Measurements from ENCODE around the gene UTP20.

GRCh38 chr12:101238800-101239329, 41.0 kb upstream of the UTP20 start:
- TF ChIP-seq MAX (IDR thresholded peaks at IDR 0.05; ENCODE audit: insufficient read depth, insufficient read length) = no peak
- TF ChIP-seq EZH2 (IDR thresholded peaks at IDR 0.05; ENCODE audit: borderline replicate concordance, low read depth, low read length, severe bottlenecking) = no peak
- no peak for TF ChIP-seq CTCF (IDR thresholded peaks at IDR 0.05; ENCODE audit: extremely low read depth in 1 of 2, insufficient read depth in 1 of 2, low read depth in 1 of 2, low read length in 2 of 2)
- TF ChIP-seq POLR2A (IDR thresholded peaks at IDR 0.05; ENCODE audit: low read depth, low read length) = no peak
- no peak for TF ChIP-seq POLR2AphosphoS5 (IDR thresholded peaks at IDR 0.05; ENCODE audit: insufficient read depth, low read depth, low read length)
- TF ChIP-seq GATA2 (IDR thresholded peaks at IDR 0.05; ENCODE audit: insufficient read depth, insufficient read length, low read depth, low read length) = no peak
- TF ChIP-seq FOS (IDR thresholded peaks at IDR 0.05; ENCODE audit: borderline replicate concordance, insufficient read depth, low read length) = no peak
- no peak for TF ChIP-seq MYC (IDR thresholded peaks at IDR 0.05; ENCODE audit: low read depth, low read length)
- TF ChIP-seq JUN (IDR thresholded peaks at IDR 0.05; ENCODE audit: borderline replicate concordance, insufficient read depth, insufficient read length, low read depth) = no peak

Measured in endothelial cell of umbilical vein (primary cell).